IPS DF 6.9 (cell line): ENCODE data around the gene SNAPIN.

Experiments
- DNase-seq: peaks from one replicate; pipeline ENCODE4 v3.0.0-alpha.2; 2013; ENCODE audit warnings: low read depth, low spot score
- H3K27ac ChIP-seq: one replicate; pipeline ENCODE4 v1.5.1; 2013; ENCODE audit warnings: low read length, control low read depth
- H3K27me3 ChIP-seq: 2 replicates; pipeline ENCODE4 v1.6.1; 2013; ENCODE audit warnings: mild to moderate bottlenecking, low read length; ENCODE audit not compliant: control insufficient read depth, insufficient read depth
- H3K36me3 ChIP-seq: 2 replicates; pipeline ENCODE4 v1.6.1; 2013; ENCODE audit warnings: low read length; ENCODE audit not compliant: control insufficient read depth, insufficient read depth
- H3K4me1 ChIP-seq: 2 replicates; pipeline ENCODE4 v1.6.1; 2013; ENCODE audit warnings: low read length; ENCODE audit not compliant: control insufficient read depth, insufficient read depth
- H3K4me3 ChIP-seq: 2 replicates; pipeline ENCODE4 v1.5.1; 2013; ENCODE audit warnings: mild to moderate bottlenecking, low read length
- H3K9me3 ChIP-seq: 2 replicates; pipeline ENCODE4 v1.6.1; 2013; ENCODE audit warnings: low read length, inconsistent platforms; ENCODE audit not compliant: control insufficient read depth, insufficient read depth
- WGBS: extraction: QIAGEN DNeasy Blood & Tissue Kit; methylation state at CpG from one replicate; pipeline ENCODE4 v1.1.7; 2013; ENCODE audit warnings: mixed read lengths, missing lambda C conversion rate; ENCODE audit not compliant: insufficient read length, insufficient coverage; 5-methylcytosine and 5-hydroxymethylcytosine counted together

SNAPIN gene, protein sequence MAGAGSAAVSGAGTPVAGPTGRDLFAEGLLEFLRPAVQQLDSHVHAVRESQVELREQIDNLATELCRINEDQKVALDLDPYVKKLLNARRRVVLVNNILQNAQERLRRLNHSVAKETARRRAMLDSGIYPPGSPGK

DNA sequence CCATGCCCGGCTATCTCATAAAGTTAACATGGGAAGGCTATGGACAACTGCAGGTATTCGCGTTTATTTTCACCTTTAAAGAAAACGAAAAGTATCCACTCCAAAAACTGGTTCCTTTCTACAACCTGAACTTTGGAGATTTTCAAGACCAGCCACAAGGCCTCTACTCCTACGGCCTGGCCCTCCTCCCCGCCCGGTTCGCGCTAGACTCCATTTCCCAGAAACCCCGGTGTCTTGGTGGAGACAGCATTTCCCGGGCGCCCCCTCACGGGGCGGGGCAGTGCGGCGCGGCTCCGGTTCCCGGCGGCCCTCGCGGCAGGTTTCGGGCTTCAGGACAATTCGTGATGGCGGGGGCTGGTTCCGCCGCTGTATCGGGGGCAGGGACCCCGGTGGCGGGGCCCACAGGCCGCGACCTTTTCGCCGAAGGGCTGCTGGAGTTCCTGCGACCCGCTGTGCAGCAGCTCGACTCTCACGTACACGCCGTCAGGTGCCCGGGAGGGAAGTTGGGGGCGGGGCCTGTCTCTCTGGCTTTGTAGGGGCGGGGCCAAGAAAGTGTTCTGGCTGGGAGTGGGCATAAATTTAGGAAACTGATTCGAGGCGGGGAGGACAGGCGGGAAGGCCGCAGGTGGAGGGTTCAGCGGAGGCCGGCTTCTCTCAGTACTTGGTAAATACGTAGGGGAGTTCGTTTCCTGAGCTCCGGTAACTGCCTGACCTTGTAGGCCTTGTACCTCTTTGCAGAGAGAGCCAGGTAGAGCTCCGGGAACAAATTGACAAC lies at the start of gene SNAPIN:
SNAPIN (plus strand) TSS at position 304 of the 775 bp plus-strand sequence; CDS start at position 345, 41 bp downstream.
- no CpG with 5 or more reads among the region's 53 CpGs for WGBS
- no peaks in the 10 kb centered on the region for H3K4me1 ChIP-seq
- H3K4me3 ChIP-seq = peak within 1 kb of the TSS; percentile 99
- no peaks in the 10 kb centered on the region for H3K27me3 ChIP-seq
- peaks cover 13% of the 10 kb centered on the region; the same call in 1 of the 2 replicates for H3K36me3 ChIP-seq
- H3K27ac ChIP-seq = no peak within 1 kb of the TSS
- no peak for DNase-seq
- no peaks in the 10 kb centered on the region for H3K9me3 ChIP-seq

DNA sequence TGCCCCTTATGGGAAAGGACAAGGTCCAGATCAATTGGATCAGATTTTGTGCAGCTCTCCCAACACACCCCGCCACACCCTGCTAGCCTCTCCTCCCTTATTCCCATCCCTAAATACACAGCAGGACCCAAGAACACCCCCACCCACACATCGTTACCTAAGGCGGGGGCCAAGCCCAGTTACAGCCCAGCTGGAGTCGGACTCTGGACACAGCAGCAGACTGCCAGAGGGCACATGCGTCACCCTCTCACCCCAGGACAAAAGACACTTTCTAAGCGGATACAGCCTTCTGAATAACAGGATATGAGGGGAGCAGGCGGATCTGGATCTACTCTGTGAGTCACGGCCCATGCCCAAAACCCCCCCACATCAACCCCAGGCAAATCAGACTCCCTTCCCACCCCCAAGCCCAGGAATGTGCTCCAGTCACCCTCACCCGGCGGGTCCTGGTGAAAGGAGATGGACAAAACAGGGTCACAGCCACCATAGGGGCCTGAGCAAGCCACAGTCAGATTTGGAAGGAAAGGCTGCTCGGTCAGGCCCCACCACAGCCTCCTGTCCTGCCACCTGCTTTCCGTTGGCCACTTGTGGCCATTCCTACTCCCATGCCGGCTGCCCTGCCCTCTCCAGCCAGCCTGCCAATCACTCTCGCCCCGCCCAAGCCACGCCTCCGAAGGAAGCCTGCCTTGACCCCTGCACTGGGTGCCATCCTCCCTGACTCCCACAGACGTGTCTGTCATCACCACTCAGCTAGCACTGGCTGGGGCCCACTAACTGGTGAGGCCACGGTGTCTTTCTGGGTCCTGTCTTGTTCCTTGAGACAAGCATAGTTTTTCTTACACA lies 49.5 kb upstream of the SNAPIN start:
- Histone ChIP-seq H3K9me3 (no peaks in the 10 kb centered on the region), H3K27me3 (no peaks in the 10 kb centered on the region), H3K36me3 (no peaks in the 10 kb centered on the region), H3K27ac (no peak overlapping the region), H3K4me1 (peaks cover 14% of the 10 kb centered on the region), H3K4me3 (no peak overlapping the region)
- DNase-seq = no peak
- WGBS = no CpG with 5 or more reads among the region's 19 CpGs

DNA sequence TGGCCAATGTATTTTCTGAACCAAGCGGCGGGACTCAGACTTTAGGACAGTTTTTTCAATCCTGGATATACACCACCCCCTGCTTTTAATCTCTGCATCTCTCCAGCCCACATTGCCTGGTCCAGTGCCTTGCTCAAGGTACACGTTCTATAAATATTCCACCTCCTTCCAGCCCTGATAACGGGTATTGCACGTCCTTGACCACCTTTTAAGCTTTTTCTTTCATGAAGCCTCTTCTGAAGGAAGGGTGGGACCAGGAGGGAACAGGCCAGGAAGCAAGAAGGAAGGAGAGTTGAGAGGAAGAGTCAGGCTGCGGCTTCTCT lies 49.0 kb upstream of the SNAPIN start:
- no CpG with 5 or more reads among the region's 6 CpGs for WGBS
- no peaks in the 10 kb centered on the region for H3K9me3 ChIP-seq
- no peak for DNase-seq
- no peaks in the 10 kb centered on the region for H3K36me3 ChIP-seq
- H3K4me1 ChIP-seq = peaks cover 14% of the 10 kb centered on the region
- H3K4me3 ChIP-seq = no peak overlapping the region
- no peak overlapping the region for H3K27ac ChIP-seq
- no peaks in the 10 kb centered on the region for H3K27me3 ChIP-seq

DNA sequence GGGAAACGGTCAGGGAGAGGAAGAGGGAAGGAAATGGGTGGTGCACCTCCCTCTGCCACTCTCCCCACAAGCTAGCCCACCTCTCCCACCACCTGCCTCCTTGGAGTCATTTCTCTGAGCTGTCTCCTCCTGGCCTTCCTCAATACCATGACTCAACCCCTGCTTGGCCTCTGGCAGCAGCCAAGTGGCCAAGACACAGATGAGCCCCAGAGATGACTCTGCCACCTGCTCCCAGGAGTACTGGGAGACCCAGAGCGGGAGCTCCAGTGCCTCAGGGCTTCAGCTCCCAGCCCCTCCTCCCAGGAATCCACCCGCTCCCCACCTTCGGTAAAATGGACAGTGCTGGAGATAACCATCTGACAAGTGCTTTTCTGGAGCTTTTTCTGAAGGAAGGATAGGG lies 48.2 kb upstream of the SNAPIN start:
- Histone ChIP-seq H3K27ac (no peak overlapping the region), H3K9me3 (no peaks in the 10 kb centered on the region), H3K4me1 (peaks cover 14% of the 10 kb centered on the region), H3K27me3 (no peaks in the 10 kb centered on the region), H3K36me3 (no peaks in the 10 kb centered on the region), H3K4me3 (no peak overlapping the region)
- no peak for DNase-seq
- no CpG with 5 or more reads among the region's 4 CpGs for WGBS

DNA sequence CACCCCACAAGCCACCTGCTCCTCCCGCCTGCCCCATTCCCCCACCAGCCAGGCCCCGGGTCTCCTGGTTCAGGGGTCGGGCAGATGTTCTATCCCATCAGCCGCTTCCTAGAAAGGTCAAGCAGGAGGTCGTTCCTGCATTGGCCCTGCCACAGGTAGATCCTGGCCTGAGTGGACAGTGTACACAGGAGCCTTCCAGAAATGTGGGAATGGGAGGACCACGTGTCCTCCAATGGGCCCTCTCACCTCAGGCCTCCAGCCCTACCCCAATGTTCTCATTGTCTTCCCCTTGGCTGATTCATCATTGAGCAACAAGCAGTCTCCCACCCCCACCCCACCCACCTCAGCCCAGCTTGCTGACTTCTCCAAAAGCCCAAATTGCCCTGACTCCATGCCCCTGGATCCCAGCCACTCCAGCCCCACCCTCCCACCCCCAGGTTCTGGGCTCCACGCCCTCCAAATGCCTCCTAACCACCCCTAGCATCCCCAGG lies 47.6 kb upstream of the SNAPIN start:
- H3K4me3 ChIP-seq = no peak overlapping the region
- WGBS = no CpG with 5 or more reads among the region's 7 CpGs
- no peaks in the 10 kb centered on the region for H3K27me3 ChIP-seq
- no peaks in the 10 kb centered on the region for H3K9me3 ChIP-seq
- no peaks in the 10 kb centered on the region for H3K36me3 ChIP-seq
- no peak for DNase-seq
- no peak overlapping the region for H3K27ac ChIP-seq
- H3K4me1 ChIP-seq = peaks cover 14% of the 10 kb centered on the region

DNA sequence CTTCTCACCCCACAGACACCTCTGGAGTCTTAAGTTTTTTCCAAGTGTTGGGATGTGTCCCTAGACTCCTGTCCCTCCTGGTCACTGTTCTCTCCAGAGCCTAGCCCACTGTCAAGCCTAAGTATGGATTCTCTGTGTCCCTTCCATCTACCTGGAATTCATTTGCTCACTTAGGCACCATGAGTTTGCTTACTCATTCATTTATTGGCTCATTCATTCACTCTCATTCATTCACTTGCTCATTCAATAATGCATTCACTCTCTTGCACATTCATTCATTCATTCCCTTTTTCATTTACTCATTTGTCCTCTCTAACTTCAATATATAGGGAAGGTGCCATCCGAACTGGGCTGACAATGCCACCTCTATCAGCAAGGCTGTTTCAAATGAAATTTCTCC lies 47.1 kb upstream of the SNAPIN start:
- no CpG with 5 or more reads among the region's 1 CpG for WGBS
- Histone ChIP-seq H3K4me3 (no peak overlapping the region), H3K9me3 (no peaks in the 10 kb centered on the region), H3K36me3 (no peaks in the 10 kb centered on the region), H3K27ac (no peak overlapping the region), H3K4me1 (peaks cover 14% of the 10 kb centered on the region), H3K27me3 (no peaks in the 10 kb centered on the region)
- DNase-seq = no peak

DNA sequence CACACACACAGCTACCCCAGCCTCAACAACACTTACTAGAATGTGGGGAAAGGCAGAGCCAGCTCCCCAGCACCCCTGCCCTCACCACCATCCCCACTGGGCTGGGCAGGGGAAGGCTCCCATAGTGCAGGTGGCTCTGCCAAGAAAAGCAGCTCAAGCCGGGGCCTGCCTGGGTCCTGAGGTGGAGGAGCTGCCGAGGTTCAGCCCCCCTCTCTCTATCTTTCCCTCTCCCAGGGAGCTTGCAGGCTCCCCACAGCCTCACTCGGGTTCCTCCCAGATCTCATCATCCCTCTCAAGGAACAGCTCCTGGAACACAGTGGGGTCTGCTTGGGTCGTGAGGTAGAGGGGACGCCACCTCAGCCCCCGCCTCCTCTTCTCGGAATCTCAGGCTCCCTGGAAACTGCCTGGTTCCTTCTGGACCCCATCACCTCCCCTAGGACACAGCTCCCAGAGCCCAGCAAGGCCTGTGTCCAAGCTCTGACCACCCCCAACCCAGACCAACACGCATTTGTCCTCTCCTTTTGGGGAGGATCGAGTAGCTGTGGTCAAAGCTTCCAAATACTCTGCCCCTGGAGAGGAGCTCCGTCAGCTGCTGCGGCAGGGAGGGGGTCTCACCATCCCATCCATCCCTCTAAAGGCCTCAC lies 46.3 kb upstream of the SNAPIN start:
- H3K27ac ChIP-seq = no peak overlapping the region
- no peak overlapping the region; the same call in 1 of the 2 replicates for H3K4me3 ChIP-seq
- no peaks in the 10 kb centered on the region for H3K36me3 ChIP-seq
- DNase-seq = no peak
- H3K4me1 ChIP-seq = peaks cover 14% of the 10 kb centered on the region
- no CpG with 5 or more reads among the region's 11 CpGs for WGBS
- H3K27me3 ChIP-seq = no peaks in the 10 kb centered on the region
- H3K9me3 ChIP-seq = no peaks in the 10 kb centered on the region

DNA sequence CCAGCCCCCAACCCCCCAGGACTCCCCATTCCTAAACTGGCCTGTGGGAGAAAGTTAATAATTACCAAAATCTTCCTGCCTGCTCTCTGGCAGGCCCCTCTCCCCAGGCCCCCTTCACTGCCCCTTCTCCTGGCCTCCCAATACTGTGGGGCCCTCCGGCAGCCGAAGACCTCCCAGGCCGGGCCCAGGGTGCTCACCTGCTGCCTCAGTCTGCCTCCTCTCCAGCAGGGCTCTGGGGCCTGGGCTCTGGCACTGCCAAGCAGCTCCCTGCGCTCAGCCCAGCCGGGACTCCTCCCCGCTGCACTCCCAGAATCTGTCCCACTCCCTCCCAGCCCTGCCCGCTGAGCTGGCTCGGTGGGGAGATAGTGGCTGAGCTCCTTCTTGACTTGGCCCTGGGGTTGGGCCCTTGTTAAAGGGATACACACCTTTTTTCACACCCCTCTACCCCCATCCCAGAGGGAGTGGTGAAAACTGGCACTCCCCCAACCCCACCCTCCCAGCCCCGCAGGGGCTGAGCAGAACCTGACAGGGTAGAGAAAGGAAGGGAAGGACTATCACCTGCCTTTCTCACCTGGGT lies 45.7 kb upstream of the SNAPIN start, which contains the start of gene S100A16:
S100A16 (minus strand) TSS at position 383 of the 577 bp plus-strand sequence. CDS start 4,986 bp downstream, outside the sequence.
- WGBS = no CpG with 5 or more reads among the region's 9 CpGs
- no peaks in the 10 kb centered on the region for H3K27me3 ChIP-seq
- no peak for DNase-seq
- no peaks in the 10 kb centered on the region for H3K36me3 ChIP-seq
- no peaks in the 10 kb centered on the region for H3K9me3 ChIP-seq
- no peak within 1 kb of the TSS for H3K27ac ChIP-seq
- H3K4me1 ChIP-seq = peaks cover 14% of the 10 kb centered on the region
- H3K4me3 ChIP-seq = peak within 1 kb of the TSS; percentile 1; the same call in 1 of the 2 replicates

DNA sequence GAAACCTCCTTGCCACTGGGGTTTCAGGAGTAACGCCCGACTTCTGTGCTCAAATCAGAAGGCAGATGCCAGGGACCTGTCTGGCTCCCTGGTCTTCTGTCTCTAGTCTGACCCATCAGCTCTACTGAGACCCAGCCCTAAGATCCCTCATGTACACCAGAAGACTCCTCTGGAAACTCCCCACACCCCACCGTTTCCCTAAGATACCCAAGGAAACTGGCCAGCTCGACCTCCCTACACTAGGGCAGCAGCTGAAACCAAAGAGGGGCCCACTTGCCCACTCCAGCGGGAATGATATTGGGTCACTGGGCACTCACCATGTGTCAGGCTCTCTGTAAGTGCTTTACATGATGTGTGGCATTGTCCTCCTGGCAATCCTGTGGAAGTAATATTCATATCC lies 45.1 kb upstream of the SNAPIN start:
- no peak overlapping the region for H3K4me3 ChIP-seq
- no peak overlapping the region for H3K27ac ChIP-seq

More for the DNA sequence above, 45.1 kb upstream of the SNAPIN start:
- no peaks in the 10 kb centered on the region for H3K9me3 ChIP-seq
- WGBS = no CpG with 5 or more reads among the region's 5 CpGs
- H3K27me3 ChIP-seq = no peaks in the 10 kb centered on the region
- DNase-seq = no peak
- peaks cover 14% of the 10 kb centered on the region for H3K4me1 ChIP-seq
- H3K36me3 ChIP-seq = no peaks in the 10 kb centered on the region
